A549 (cell line): ENCODE data around the gene TMEM59. TPM values are rescaled to one million over a fixed set of nuclear protein-coding genes. Genes with fewer than 3 reads are reported as not detected.

Source experiments
- ATAC-seq, 2 experiments: fragments of 200-7000 bp in 1 of 2; fragments of >200 bp in 1 of 2; cut with Nextera tagmentation in 1 of 2; cut with Tn5 transposase in 1 of 2; 3 replicates each; pipeline versions ENCODE4 v1.8.0 to v1.9.1; 2018 to 2020; ENCODE audit warnings: mild to moderate bottlenecking in 1 of 2, moderate library complexity in 1 of 2
- CTCF ChIA-PET: fragments of 300-600 bp; sonication (Branson Sonifier 250); formaldehyde crosslinking; extraction: SDS; loops from one replicate; lab custom pipeline; 2021; ENCODE audit warnings: antibody characterized with exemption, inconsistent platforms; lab: Yijun Ruan, JAX
- POLR2A ChIA-PET: fragments of 350-600 bp; formaldehyde crosslinking; extraction: SDS; loops from one replicate; lab custom pipeline; 2021; ENCODE audit warnings: antibody characterized with exemption, inconsistent platforms; lab: Yijun Ruan, JAX
- DNase-seq, 2 experiments: peaks; one replicate each; pipeline versions ENCODE4 v3.0.0 to v3.0.0-alpha.2; 2011 to 2016; ENCODE audit warnings: low read depth in 1 of 2, low spot score in 1 of 2
- FAIRE-seq: peaks from 2 replicates; lab custom pipeline; 2011; peaks lifted over from hg19 to GRCh38; lab: Jason Lieb, UNC
- H3K27ac ChIP-seq, 2 experiments: fragments of >200 bp; sonication (Bioruptor Twin); formaldehyde crosslinking; 3 replicates each; pipeline ENCODE4 v1.5.1; 2016 to 2017
- H3K4me1 ChIP-seq: fragments of >200 bp; sonication (Bioruptor Twin); formaldehyde crosslinking; 3 replicates; pipeline ENCODE4 v1.6.1; 2016
- H3K4me2 ChIP-seq: fragments of >200 bp; sonication (Bioruptor Twin); formaldehyde crosslinking; 3 replicates; pipeline ENCODE4 v1.6.1; 2016
- H3K4me3 ChIP-seq: fragments of >200 bp; sonication (Bioruptor Twin); formaldehyde crosslinking; 3 replicates; pipeline ENCODE4 v1.5.1; 2016
- H3K9me3 ChIP-seq: fragments of >200 bp; sonication (Bioruptor Twin); formaldehyde crosslinking; 3 replicates; pipeline ENCODE4 v1.6.1; 2016
- BHLHE40 ChIP-seq: IDR thresholded peaks from 2 replicates; pipeline ENCODE4 v1.6.1; 2012; ENCODE audit warnings: low read depth, low read length, inconsistent platforms
- CEBPB ChIP-seq, 2 experiments: fragments of >200 bp in 1 of 2; sonication (Bioruptor Twin) in 1 of 2; formaldehyde crosslinking in 1 of 2; IDR thresholded peaks; 2 replicates each; pipeline ENCODE4 v1.6.1; 2012 to 2016
- CHD2 ChIP-seq: fragments of 150-350 bp; IDR thresholded peaks from 2 replicates; pipeline ENCODE4 v1.6.1; 2014; ENCODE audit warnings: low read length; ENCODE audit not compliant: partially characterized antibody
- EHMT2 ChIP-seq: fragments of 200-600 bp; sonication (generic); IDR thresholded peaks from 2 replicates; pipeline ENCODE4 v1.6.1; 2016; ENCODE audit warnings: antibody characterized with exemption, low read depth, mild to moderate bottlenecking, moderate library complexity
- ESRRA ChIP-seq: fragments of 150-350 bp; IDR thresholded peaks from 2 replicates; pipeline ENCODE4 v1.6.1; 2014; ENCODE audit warnings: mild to moderate bottlenecking, low read length, borderline replicate concordance
- FOXS1 ChIP-seq: fragments of 250-450 bp; sonication (Bioruptor Pico); IDR thresholded peaks from 2 replicates; pipeline ENCODE4 v1.5.0; 2020; ENCODE audit warnings: mild to moderate bottlenecking, moderate library complexity
- HDAC2 ChIP-seq: fragments of 200-600 bp; sonication (generic); IDR thresholded peaks from 2 replicates; pipeline ENCODE4 v1.6.1; 2016
- KDM5A ChIP-seq: fragments of 200-600 bp; sonication (generic); IDR thresholded peaks from 2 replicates; pipeline ENCODE4 v1.6.1; 2016; ENCODE audit warnings: antibody characterized with exemption, mild to moderate bottlenecking
- MAFK ChIP-seq: fragments of 450-650 bp; IDR thresholded peaks from 2 replicates; pipeline ENCODE4 v1.6.1; 2014; ENCODE audit not compliant: partially characterized antibody
- MAZ ChIP-seq: fragments of 150-350 bp; IDR thresholded peaks from 2 replicates; pipeline ENCODE4 v1.6.1; 2014; ENCODE audit warnings: antibody characterized with exemption, low read depth, low read length, borderline replicate concordance
- MYC ChIP-seq: IDR thresholded peaks from 2 replicates; pipeline ENCODE4 v1.6.1; 2012; ENCODE audit warnings: mild to moderate bottlenecking, inconsistent platforms, low read length, improper control_type of control experiment, borderline replicate concordance
- NPAS2 ChIP-seq: fragments of 250-450 bp; sonication (Bioruptor Pico); IDR thresholded peaks from 2 replicates; pipeline ENCODE4 v1.8.0; 2022; ENCODE audit warnings: mild to moderate bottlenecking, moderate library complexity, borderline replicate concordance
- POLR2AphosphoS2 ChIP-seq: conservative IDR thresholded peaks from 2 replicates; pipeline ENCODE4 v1.6.1; 2012; ENCODE audit warnings: low read length, improper control_type of control experiment, inconsistent platforms
- RAD21 ChIP-seq, 2 experiments: fragments of >200 bp in 1 of 2; sonication (Bioruptor Twin) in 1 of 2; formaldehyde crosslinking in 1 of 2; IDR thresholded peaks in 1 of 2; conservative IDR thresholded peaks in 1 of 2; 2 replicates in 1 of 2; 3 replicates in 1 of 2; pipeline ENCODE4 v1.6.1; 2012 to 2018; ENCODE audit warnings: inconsistent platforms in 1 of 2
- RNF2 ChIP-seq: fragments of 200-600 bp; sonication (generic); IDR thresholded peaks from 2 replicates; pipeline ENCODE4 v1.6.1; 2016; ENCODE audit warnings: low read depth, mild to moderate bottlenecking, antibody characterized with exemption, moderate library complexity, borderline replicate concordance
- SMC3 ChIP-seq: fragments of >200 bp; sonication (Bioruptor Twin); formaldehyde crosslinking; IDR thresholded peaks from 3 replicates; pipeline ENCODE4 v1.6.1; 2018; ENCODE audit warnings: inconsistent platforms
- ZFP36 ChIP-seq: fragments of 450-650 bp; IDR thresholded peaks from 2 replicates; pipeline ENCODE4 v1.6.1; 2014; ENCODE audit warnings: borderline replicate concordance; ENCODE audit not compliant: partially characterized antibody
- ZSCAN20 ChIP-seq: fragments of 250-450 bp; sonication (Bioruptor Pico); IDR thresholded peaks from 2 replicates; pipeline ENCODE4 v1.8.0; 2022; ENCODE audit warnings: mild to moderate bottlenecking, moderate library complexity
- WGBS: methylation state at CpG from one replicate; pipeline ENCODE4 v1.1.6; 2017; ENCODE audit errors: missing lambda C conversion rate; 5-methylcytosine and 5-hydroxymethylcytosine counted together
- polyA plus RNA-seq, 4 experiments: library from polyadenylated mRNA; depleted of rRNA in 3 of 4; stranded (reverse); fragments of >200 nt; fragmentation: RNase III in 1 of 4; extraction: RNeasy Plus Mini Kit Qiagen cat#74134 plus additional on column Dnase treatment in 1 of 4; gene quantifications; 2 replicates in 3 of 4; 3 replicates in 1 of 4; pipeline ENCODE4 v1.2.3, GENCODE V29; 2011 to 2017
- TF ChIP-seq, protein P1 (sequence below): fragments of >200 bp; sonication (Bioruptor Twin); formaldehyde crosslinking; IDR thresholded peaks from 3 replicates; pipeline ENCODE4 v1.5.1; 2016
- TF ChIP-seq, protein P2 (sequence below): fragments of 150-350 bp; IDR thresholded peaks from 2 replicates; pipeline ENCODE4 v1.6.1; 2014; ENCODE audit warnings: low read depth, mild to moderate bottlenecking, low read length
- TF ChIP-seq, protein P3 (sequence below): fragments of >200 bp; sonication (Bioruptor Twin); formaldehyde crosslinking; IDR thresholded peaks from 3 replicates; pipeline ENCODE4 v1.6.1; 2016
- TF ChIP-seq, protein P4 (sequence below): fragments of 200-600 bp; sonication (generic); IDR thresholded peaks from 2 replicates; pipeline ENCODE4 v1.6.1; 2016; ENCODE audit warnings: antibody characterized with exemption, mild to moderate bottlenecking, moderate library complexity

Gene TMEM59
- polyA plus RNA-seq, 2 of the 4 experiments (the other 2 are of a cell fraction), result 114 to 225 TPM

DNA sequence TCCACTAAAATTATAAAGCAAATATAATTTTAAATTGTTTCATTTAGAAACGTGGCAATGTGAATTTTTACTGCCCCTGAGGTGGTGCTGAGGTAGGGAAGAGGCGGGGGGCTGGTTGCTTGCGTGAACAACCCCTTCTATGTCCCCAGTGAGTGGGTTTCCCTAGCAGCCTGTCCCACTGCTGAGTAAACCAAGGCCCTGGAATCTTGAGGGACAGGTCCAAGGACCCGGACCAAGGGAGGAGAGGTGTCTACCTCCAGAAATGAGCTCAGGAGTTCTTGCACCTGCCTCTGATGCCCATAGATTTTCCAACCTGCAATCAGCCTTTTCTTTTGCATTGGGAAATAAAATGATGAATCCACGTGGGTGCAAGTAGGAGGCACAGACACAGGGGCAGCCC is 34.4 kb downstream of the TMEM59 start (continued):
- TF ChIP-seq, protein P1, sequence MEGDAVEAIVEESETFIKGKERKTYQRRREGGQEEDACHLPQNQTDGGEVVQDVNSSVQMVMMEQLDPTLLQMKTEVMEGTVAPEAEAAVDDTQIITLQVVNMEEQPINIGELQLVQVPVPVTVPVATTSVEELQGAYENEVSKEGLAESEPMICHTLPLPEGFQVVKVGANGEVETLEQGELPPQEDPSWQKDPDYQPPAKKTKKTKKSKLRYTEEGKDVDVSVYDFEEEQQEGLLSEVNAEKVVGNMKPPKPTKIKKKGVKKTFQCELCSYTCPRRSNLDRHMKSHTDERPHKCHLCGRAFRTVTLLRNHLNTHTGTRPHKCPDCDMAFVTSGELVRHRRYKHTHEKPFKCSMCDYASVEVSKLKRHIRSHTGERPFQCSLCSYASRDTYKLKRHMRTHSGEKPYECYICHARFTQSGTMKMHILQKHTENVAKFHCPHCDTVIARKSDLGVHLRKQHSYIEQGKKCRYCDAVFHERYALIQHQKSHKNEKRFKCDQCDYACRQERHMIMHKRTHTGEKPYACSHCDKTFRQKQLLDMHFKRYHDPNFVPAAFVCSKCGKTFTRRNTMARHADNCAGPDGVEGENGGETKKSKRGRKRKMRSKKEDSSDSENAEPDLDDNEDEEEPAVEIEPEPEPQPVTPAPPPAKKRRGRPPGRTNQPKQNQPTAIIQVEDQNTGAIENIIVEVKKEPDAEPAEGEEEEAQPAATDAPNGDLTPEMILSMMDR, result no peak
- no peak for TF ChIP-seq EHMT2
- TF ChIP-seq SMC3, result no peak
- TF ChIP-seq POLR2AphosphoS2, result no peak

DNA sequence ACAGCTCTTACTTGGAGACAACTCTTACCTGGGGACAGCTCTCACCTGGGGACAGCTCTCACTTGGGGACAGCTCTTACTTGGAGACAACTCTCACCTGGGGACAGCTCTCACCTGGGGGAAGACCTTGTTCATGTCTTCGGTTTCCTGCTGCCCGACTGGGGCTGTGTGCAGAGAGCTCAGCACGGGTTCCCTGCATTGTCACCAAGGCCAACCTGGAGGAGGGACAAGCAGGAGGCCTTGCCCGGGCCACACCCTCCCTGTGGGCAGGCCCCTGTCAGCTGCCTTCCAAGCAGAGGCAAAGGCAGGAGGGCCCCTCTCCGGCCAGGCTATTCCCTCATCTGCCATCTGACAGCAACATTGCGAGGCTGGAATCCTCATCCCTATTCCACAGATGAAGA is 35.0 kb downstream of the TMEM59 start, which contains the start of gene LDLRAD1:
TSS of gene LDLRAD1 (minus strand) at position 208 of the 400 bp plus-strand sequence. CDS start at position 134, 74 bp downstream.
- TF ChIP-seq HDAC2, result no peak
- TF ChIP-seq, protein P2, sequence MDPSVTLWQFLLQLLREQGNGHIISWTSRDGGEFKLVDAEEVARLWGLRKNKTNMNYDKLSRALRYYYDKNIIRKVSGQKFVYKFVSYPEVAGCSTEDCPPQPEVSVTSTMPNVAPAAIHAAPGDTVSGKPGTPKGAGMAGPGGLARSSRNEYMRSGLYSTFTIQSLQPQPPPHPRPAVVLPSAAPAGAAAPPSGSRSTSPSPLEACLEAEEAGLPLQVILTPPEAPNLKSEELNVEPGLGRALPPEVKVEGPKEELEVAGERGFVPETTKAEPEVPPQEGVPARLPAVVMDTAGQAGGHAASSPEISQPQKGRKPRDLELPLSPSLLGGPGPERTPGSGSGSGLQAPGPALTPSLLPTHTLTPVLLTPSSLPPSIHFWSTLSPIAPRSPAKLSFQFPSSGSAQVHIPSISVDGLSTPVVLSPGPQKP, result no peak
- TF ChIP-seq RNF2, result no peak
- TF ChIP-seq NPAS2 (CRISPR knock-in tag), result no peak
- TF ChIP-seq BHLHE40, result no peak
- TF ChIP-seq CHD2, result no peak
- TF ChIP-seq, protein P1, result no peak
- no peak for TF ChIP-seq MAZ
- TF ChIP-seq KDM5A, result no peak
- no peak for TF ChIP-seq FOXS1 (CRISPR knock-in tag)
- TF ChIP-seq, protein P3, sequence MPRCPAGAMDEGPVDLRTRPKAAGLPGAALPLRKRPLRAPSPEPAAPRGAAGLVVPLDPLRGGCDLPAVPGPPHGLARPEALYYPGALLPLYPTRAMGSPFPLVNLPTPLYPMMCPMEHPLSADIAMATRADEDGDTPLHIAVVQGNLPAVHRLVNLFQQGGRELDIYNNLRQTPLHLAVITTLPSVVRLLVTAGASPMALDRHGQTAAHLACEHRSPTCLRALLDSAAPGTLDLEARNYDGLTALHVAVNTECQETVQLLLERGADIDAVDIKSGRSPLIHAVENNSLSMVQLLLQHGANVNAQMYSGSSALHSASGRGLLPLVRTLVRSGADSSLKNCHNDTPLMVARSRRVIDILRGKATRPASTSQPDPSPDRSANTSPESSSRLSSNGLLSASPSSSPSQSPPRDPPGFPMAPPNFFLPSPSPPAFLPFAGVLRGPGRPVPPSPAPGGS, result no peak
- TF ChIP-seq ZSCAN20 (CRISPR knock-in tag), result no peak
- TF ChIP-seq SMC3, result no peak
- WGBS, result 83% methylated on average over 1 of the region's 6 CpGs
- Histone ChIP-seq H3K4me1 (peaks cover 12% of the 10 kb centered on the region), H3K9me3 (no peaks in the 10 kb centered on the region), H3K27ac (peak within 1 kb of the TSS in 1 of 2 experiments; percentile 22; a peak in 1 of 6 replicates), H3K4me3 (no peak within 1 kb of the TSS), H3K4me2 (no peak within 1 kb of the TSS)
- FAIRE-seq (no peak), DNase-seq (no peak), ATAC-seq (peak; percentile 16 to 48; a peak in 3 of 6 replicates)
- ChIA-PET POLR2A (no interaction called here), CTCF (no interaction called here)

DNA sequence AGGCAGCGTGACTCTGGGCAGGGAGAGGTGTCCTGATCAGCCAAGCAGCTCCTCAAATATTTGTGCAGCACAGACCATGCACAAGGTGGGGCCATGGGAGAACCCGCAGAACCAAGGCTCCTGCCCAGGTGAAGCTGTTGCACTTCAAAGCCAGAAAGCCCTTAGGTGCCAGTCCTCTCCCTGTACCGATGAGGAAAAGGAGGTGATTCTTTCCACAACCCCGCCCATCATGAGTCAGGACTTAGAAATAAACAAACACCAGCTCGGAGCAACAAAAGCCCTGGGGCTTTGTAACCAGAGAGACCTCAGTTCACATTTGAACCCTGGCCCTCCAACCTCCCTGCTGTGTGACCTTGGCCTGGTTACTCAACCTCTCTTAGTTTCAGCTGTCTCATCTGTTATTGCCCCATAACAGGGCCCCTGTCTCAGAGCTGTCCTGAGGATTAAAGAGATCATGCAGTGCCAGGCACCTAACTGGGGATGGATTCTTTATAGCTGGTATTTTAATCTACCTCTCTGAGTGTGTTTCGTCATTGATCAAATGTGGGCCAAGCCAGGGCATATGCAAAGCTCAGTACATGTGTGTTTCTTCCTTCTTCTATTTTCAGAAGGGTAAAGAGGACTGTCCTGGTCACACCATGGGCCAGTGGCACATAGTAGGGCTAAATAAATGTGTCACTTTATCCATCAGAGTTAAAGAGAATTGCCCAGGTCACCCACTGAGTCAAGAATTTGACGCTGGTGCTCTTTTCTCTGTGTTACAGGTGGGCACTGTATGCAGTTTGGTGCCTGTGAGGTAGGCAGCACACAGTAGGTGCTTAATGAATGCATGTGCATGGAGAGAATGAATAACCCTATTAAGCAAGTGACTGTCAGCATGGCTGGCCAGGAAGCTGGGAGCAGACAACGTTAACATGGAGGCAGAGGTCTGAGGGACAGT is 36.4 kb downstream of the TMEM59 start:
- no peak overlapping the region for H3K4me3 ChIP-seq
- POLR2A ChIA-PET, result no interaction called here
- TF ChIP-seq ESRRA (peak; percentile 44; the same call in 1 of the 2 replicates), RAD21 (conservative IDR thresholded peaks at IDR 0.05 in 1 of 2, IDR thresholded peaks at IDR 0.05 in 1 of 2) (no peak), MAFK (no peak), ZFP36 (peak; percentile 68), MYC (no peak), CEBPB (IDR thresholded peaks at IDR 0.05) (peak in 1 of 2 experiments; percentile 57; a peak in 1 of 4 replicates)
- TF ChIP-seq, protein P4, sequence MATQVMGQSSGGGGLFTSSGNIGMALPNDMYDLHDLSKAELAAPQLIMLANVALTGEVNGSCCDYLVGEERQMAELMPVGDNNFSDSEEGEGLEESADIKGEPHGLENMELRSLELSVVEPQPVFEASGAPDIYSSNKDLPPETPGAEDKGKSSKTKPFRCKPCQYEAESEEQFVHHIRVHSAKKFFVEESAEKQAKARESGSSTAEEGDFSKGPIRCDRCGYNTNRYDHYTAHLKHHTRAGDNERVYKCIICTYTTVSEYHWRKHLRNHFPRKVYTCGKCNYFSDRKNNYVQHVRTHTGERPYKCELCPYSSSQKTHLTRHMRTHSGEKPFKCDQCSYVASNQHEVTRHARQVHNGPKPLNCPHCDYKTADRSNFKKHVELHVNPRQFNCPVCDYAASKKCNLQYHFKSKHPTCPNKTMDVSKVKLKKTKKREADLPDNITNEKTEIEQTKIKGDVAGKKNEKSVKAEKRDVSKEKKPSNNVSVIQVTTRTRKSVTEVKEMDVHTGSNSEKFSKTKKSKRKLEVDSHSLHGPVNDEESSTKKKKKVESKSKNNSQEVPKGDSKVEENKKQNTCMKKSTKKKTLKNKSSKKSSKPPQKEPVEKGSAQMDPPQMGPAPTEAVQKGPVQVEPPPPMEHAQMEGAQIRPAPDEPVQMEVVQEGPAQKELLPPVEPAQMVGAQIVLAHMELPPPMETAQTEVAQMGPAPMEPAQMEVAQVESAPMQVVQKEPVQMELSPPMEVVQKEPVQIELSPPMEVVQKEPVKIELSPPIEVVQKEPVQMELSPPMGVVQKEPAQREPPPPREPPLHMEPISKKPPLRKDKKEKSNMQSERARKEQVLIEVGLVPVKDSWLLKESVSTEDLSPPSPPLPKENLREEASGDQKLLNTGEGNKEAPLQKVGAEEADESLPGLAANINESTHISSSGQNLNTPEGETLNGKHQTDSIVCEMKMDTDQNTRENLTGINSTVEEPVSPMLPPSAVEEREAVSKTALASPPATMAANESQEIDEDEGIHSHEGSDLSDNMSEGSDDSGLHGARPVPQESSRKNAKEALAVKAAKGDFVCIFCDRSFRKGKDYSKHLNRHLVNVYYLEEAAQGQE, result no peak

More for the DNA sequence above, 36.4 kb downstream of the TMEM59 start:
- peak overlapping the region; percentile 58 for H3K4me2 ChIP-seq
- DNase-seq (peak; percentile 63 to 70), FAIRE-seq (no peak), ATAC-seq (peak; percentile 70 to 78)
- H3K4me1 ChIP-seq, result peaks cover 12% of the 10 kb centered on the region
- CTCF ChIA-PET, result interaction anchor here (0.7 kb wide), 1 partner anchor 57 kb away, joined by 6 read pairs; no protein-coding TSS in a partner anchor
- H3K27ac ChIP-seq, result peak overlapping the region in 1 of 2 experiments; percentile 31; a peak in 1 of 6 replicates
- no peaks in the 10 kb centered on the region for H3K9me3 ChIP-seq
- 41% methylated on average over 7 of the region's 8 CpGs for WGBS
